ENCODE data around the gene GRM1. TPM values are rescaled to one million over a fixed set of nuclear protein-coding genes. Genes with fewer than 3 reads are reported as not detected.

Gene GRM1
- total RNA-seq, 1 donor from 2014 or later: not detected

DNA sequence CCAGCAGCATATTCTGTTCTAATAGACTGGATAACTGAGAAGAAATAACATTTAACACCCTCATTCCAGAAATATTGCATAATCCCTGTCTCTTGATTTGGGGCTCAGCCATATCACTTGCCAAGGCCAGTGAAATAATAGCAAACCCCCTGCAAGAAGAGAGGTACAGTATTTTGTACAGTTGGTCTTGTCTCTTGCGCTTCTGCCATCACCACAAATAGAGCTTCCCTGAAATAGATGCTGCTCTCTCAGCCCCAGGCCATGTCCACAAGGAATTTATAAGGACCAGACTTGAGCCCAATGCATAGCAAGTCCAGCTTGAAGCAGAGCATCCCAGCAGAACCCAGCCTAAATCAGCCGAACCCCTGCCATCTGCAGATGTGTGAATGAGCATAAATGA lies 254.0 kb downstream of the GRM1 start:
- Mint-ChIP-seq H3K9me3 (no peaks in the 10 kb centered on the region), H3K27me3 (no peaks in the 10 kb centered on the region), H3K27ac (no peak overlapping the region), H3K36me3 (ENCODE audit: low read depth) (no peaks in the 10 kb centered on the region), H3K4me3 (no peak overlapping the region), H3K4me1 (no peaks in the 10 kb centered on the region)
- no peak for DNase-seq
- intact Hi-C loops (cut with micrococcal nuclease): no loop called here

DNA sequence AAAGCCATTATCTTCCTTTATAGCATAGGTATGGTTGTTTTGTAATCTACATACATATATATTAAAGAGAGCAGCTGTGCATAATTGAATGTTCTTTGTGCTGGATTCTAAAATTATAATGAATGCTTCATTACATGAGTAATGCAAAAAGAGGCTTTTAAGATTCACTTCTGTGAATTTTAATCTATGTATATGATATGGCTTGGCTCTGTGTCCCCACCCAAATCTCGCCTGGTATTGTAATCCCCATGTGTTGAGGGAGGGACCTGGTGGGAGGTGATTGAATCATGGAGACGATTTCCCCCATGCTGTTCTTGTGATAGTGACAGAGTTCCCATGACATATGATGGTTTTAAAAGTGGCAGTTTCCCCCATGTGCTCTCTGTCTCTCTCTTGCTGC lies 255.4 kb downstream of the GRM1 start:
- Mint-ChIP-seq H3K27me3 (no peaks in the 10 kb centered on the region), H3K27ac (no peak overlapping the region), H3K36me3 (ENCODE audit: low read depth) (no peaks in the 10 kb centered on the region), H3K4me1 (no peaks in the 10 kb centered on the region), H3K4me3 (no peak overlapping the region), H3K9me3 (no peaks in the 10 kb centered on the region)
- intact Hi-C loops (cut with micrococcal nuclease): no loop called here
- DNase-seq: no peak

GRCh38 chr6:146286961-146287360 lies 258.1 kb downstream of the GRM1 start:
- H3K27me3 Mint-ChIP-seq: no peaks in the 10 kb centered on the region
- no peaks in the 10 kb centered on the region for H3K4me1 Mint-ChIP-seq
- H3K27ac Mint-ChIP-seq: no peak overlapping the region
- H3K9me3 Mint-ChIP-seq: no peaks in the 10 kb centered on the region
- H3K36me3 Mint-ChIP-seq (ENCODE audit: low read depth): no peaks in the 10 kb centered on the region
- H3K4me3 Mint-ChIP-seq: no peak overlapping the region
- no peak for DNase-seq
- intact Hi-C loops (cut with micrococcal nuclease): no loop called here

DNA sequence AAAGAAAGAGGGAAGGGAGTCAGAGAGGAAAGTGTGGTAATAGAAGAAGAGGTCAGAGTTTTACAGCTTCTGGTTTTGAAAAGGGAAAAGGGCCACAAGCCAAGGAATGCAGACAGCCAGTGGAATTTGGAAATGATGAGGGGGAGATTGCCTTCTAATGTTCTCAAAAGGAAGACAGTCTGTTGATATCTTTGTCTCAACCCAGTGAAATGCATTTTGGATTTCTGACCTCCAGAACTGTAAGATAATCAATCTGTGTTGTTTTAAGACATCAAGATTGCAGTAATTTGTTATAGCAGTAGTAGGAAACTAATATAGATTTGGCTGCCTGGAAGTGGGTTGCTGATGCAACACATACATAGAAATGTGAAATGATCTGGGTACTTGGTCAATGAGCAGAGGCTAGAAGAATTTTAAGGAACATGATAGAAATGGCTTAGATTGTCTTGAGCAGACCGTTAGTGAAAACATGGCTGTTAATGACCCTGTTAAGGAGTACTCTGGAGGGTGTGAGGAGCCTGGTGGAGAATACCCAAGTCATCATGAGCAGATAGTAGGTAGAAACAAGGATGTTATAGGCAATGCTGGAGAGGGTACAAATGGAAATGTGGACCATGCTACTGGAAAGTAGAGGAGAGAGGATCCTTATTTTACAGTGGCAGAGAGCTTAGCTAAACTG lies 259.0 kb downstream of the GRM1 start:
- H3K27ac Mint-ChIP-seq: no peak overlapping the region
- H3K27me3 Mint-ChIP-seq: no peaks in the 10 kb centered on the region
- no peak overlapping the region for H3K4me3 Mint-ChIP-seq
- no peak for DNase-seq
- intact Hi-C loops (cut with micrococcal nuclease): no loop called here
- H3K36me3 Mint-ChIP-seq (ENCODE audit: low read depth): no peaks in the 10 kb centered on the region
- H3K4me1 Mint-ChIP-seq: no peaks in the 10 kb centered on the region
- no peaks in the 10 kb centered on the region for H3K9me3 Mint-ChIP-seq

GRCh38 chr6:146289816-146290588 lies 261.1 kb downstream of the GRM1 start:
- Mint-ChIP-seq H3K27ac (no peak overlapping the region), H3K36me3 (ENCODE audit: low read depth) (no peaks in the 10 kb centered on the region), H3K27me3 (no peaks in the 10 kb centered on the region)

GRCh38 chr6:146290589-146290901 lies 261.7 kb downstream of the GRM1 start:
- no peak for DNase-seq
- Mint-ChIP-seq H3K36me3 (ENCODE audit: low read depth) (no peaks in the 10 kb centered on the region), H3K27ac (no peak overlapping the region), H3K4me1 (no peaks in the 10 kb centered on the region), H3K9me3 (no peaks in the 10 kb centered on the region), H3K27me3 (no peaks in the 10 kb centered on the region), H3K4me3 (no peak overlapping the region)
- intact Hi-C loops (cut with micrococcal nuclease): no loop called here

More at GRCh38 chr6:146289816-146290588, 261.1 kb downstream of the GRM1 start:
- no peaks in the 10 kb centered on the region for H3K9me3 Mint-ChIP-seq
- H3K4me1 Mint-ChIP-seq: no peaks in the 10 kb centered on the region
- no peak overlapping the region for H3K4me3 Mint-ChIP-seq
- DNase-seq: no peak
- intact Hi-C loops (cut with micrococcal nuclease): no loop called here

DNA sequence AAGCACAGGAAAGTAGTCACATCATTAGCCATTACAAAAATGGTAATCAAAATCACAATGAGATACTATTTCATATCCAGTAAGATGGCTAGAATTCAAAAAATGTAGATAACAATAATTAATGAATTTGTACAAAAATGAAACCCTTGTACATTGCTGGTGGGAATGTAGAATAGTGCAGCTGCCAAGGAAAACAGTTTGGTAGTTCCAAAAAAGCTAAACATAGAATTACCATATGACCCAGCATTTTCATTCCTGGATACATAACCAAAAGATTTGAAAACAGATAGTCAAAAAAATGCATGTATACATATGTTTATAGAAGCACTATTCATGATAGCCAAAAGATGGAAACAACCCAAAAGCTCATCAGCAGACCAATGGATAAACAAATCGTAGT lies 263.6 kb downstream of the GRM1 start:
- H3K27ac Mint-ChIP-seq: no peak overlapping the region
- no peak for DNase-seq

DNA sequence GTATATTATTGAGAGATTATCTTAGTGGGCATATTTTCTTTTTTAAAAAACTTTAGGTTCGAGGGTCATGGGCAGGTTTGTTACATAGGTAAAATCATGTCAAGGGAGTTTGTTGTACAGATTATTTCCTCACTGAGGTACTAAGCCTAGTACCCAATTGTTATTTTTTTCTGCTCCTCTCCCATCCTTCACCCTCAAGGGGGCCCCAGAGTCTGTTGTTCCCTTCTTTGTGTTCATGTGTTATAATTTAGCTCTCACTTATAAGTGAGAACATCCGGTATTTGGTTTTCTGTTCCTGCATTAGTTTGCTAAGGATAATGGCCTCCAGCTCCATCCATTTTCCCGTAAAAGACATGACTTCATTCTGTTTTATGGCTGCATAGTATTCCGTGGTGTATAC lies 266.8 kb downstream of the GRM1 start:
- Mint-ChIP-seq H3K27ac (no peak overlapping the region), H3K36me3 (ENCODE audit: low read depth) (no peaks in the 10 kb centered on the region), H3K27me3 (no peaks in the 10 kb centered on the region), H3K9me3 (no peaks in the 10 kb centered on the region), H3K4me3 (no peak overlapping the region), H3K4me1 (no peaks in the 10 kb centered on the region)
- intact Hi-C loops (cut with micrococcal nuclease): no loop called here
- DNase-seq: no peak

More for the DNA sequence above, 263.6 kb downstream of the GRM1 start:
- no peaks in the 10 kb centered on the region for H3K36me3 Mint-ChIP-seq (ENCODE audit: low read depth)
- no peaks in the 10 kb centered on the region for H3K27me3 Mint-ChIP-seq
- no peaks in the 10 kb centered on the region for H3K9me3 Mint-ChIP-seq
- H3K4me3 Mint-ChIP-seq: no peak overlapping the region
- H3K4me1 Mint-ChIP-seq: no peaks in the 10 kb centered on the region
- intact Hi-C loops (cut with micrococcal nuclease): no loop called here

GRCh38 chr6:146297815-146298214 lies 269.0 kb downstream of the GRM1 start:
- intact Hi-C loops (cut with micrococcal nuclease): no loop called here
- Mint-ChIP-seq H3K27me3 (no peaks in the 10 kb centered on the region), H3K4me1 (no peaks in the 10 kb centered on the region), H3K27ac (no peak overlapping the region), H3K36me3 (ENCODE audit: low read depth) (no peaks in the 10 kb centered on the region), H3K4me3 (no peak overlapping the region), H3K9me3 (no peaks in the 10 kb centered on the region)
- DNase-seq: no peak

DNA sequence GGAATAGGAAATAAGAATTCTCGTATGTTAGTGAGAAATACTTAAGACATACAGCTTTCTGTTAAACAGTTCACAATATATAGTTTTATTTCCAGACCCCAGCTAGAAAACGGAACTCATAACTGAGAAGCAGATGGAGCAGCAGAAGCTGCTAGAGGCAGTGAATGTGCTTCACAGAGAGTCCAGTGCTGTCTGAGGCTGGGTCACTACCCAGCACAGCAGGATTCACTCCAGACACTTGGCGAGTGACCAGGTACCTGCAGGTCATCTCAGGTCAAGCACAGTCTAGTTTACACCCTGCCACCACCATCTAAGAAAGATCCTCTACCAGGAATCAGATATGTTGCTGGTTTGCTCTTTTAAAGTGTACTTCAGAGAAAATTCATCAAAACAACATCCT lies 271.7 kb downstream of the GRM1 start:
- Mint-ChIP-seq H3K36me3 (ENCODE audit: low read depth) (no peaks in the 10 kb centered on the region), H3K9me3 (no peaks in the 10 kb centered on the region), H3K4me1 (no peaks in the 10 kb centered on the region), H3K4me3 (no peak overlapping the region), H3K27ac (no peak overlapping the region), H3K27me3 (no peaks in the 10 kb centered on the region)
- intact Hi-C loops (cut with micrococcal nuclease): no loop called here
- DNase-seq: no peak

DNA sequence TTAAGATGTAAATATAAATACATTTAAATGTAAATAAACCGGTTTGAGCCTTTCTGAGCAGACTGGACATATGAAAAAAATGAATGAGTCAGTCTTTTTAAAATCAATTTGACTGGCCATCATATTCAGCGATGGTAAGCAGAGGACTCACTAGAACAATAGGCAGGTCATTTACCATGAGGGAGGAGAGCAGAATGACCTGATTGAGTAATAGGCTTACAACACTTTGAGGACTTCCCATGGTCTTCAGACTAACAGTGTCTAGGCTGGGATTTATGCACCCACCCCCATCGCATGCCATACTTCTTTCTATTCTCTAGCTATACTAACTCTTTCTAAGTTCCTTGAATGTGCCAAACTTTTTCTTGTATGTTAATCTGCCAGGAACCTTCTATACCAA lies 272.9 kb downstream of the GRM1 start:
- no peaks in the 10 kb centered on the region for H3K9me3 Mint-ChIP-seq
- H3K4me1 Mint-ChIP-seq: no peaks in the 10 kb centered on the region
- no peak for DNase-seq
- no peak overlapping the region for H3K27ac Mint-ChIP-seq
- H3K27me3 Mint-ChIP-seq: no peaks in the 10 kb centered on the region
- intact Hi-C loops (cut with micrococcal nuclease): no loop called here
- H3K4me3 Mint-ChIP-seq: no peak overlapping the region
- no peaks in the 10 kb centered on the region for H3K36me3 Mint-ChIP-seq (ENCODE audit: low read depth)

- H3K4me3 Mint-ChIP-seq: no peak overlapping the region
- intact Hi-C loops (cut with micrococcal nuclease): no loop called here
- H3K27ac Mint-ChIP-seq: no peak overlapping the region
- no peaks in the 10 kb centered on the region for H3K4me1 Mint-ChIP-seq
- DNase-seq: no peak
- H3K27me3 Mint-ChIP-seq: no peaks in the 10 kb centered on the region
- no peaks in the 10 kb centered on the region for H3K36me3 Mint-ChIP-seq (ENCODE audit: low read depth)
- no peaks in the 10 kb centered on the region for H3K9me3 Mint-ChIP-seq
These were observed 274.1 kb downstream of the GRM1 start for GRCh38 chr6:146302994-146303393.

DNA sequence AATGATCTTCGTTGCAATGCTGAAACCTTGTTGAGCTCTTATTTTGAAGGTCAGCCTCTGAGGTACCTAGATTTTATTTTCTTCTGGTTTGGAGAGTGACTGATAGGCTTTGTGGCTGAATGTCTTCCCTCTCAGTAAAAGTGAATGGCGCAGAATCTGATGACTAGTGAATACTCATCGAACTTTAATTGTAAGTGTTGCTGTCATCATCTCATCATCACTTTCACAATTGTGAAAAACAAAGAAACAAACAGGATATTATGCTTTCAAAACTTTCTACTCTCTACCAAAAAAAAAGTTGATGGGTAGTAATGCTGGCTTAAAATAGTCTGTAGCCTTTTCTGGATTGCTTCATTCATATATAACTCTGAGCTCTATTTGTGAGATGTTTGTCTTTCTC lies 275.3 kb downstream of the GRM1 start:
- intact Hi-C loops (cut with micrococcal nuclease): no loop called here
- no peaks in the 10 kb centered on the region for H3K4me1 Mint-ChIP-seq
- no peak for DNase-seq
- no peaks in the 10 kb centered on the region for H3K36me3 Mint-ChIP-seq (ENCODE audit: low read depth)
- H3K9me3 Mint-ChIP-seq: no peaks in the 10 kb centered on the region
- no peaks in the 10 kb centered on the region for H3K27me3 Mint-ChIP-seq
- H3K4me3 Mint-ChIP-seq: no peak overlapping the region
- H3K27ac Mint-ChIP-seq: no peak overlapping the region

DNA sequence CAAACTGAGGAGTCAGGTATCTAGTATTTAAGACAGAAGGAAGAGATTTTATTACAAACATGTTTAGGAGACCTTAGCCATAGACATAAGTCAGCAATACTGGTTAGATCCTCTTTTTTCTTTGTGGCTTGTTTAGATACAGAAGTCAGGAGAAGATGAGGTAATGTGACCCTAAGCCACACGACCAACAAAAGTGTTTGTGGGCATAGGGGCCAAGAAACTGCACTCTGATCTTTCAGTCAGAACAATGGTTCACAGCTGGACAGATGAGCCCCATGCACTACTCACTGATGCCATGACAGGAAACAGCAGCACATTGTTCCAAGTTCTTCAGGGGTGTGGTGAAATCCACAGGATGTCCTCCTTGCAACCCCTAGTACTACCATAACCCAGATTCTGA lies 276.2 kb downstream of the GRM1 start:
- intact Hi-C loops (cut with micrococcal nuclease): no loop called here
- Mint-ChIP-seq H3K4me1 (no peaks in the 10 kb centered on the region), H3K36me3 (ENCODE audit: low read depth) (no peaks in the 10 kb centered on the region), H3K4me3 (no peak overlapping the region), H3K9me3 (no peaks in the 10 kb centered on the region), H3K27me3 (no peaks in the 10 kb centered on the region), H3K27ac (no peak overlapping the region)
- DNase-seq: no peak

DNA sequence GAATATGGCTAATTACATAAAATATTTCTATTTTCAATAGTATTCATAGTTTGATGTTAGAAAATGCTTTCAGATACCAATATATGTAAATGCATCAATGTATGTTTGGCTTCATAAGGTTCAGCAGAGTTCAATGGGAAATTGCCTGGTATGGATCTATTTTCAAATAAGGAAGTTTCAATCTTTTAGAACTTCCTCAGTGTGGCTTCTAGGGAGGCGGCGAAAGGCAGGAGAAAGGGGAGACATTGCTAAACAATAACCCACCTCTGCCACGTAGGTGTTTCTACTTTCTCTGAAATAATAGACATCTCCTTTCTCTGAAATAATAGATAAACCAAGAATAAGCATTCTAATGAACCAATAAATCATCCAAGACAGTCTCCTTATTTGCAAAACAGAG lies 277.1 kb downstream of the GRM1 start:
- intact Hi-C loops (cut with micrococcal nuclease): no loop called here
- H3K36me3 Mint-ChIP-seq (ENCODE audit: low read depth): no peaks in the 10 kb centered on the region
- H3K9me3 Mint-ChIP-seq: no peaks in the 10 kb centered on the region
- H3K4me3 Mint-ChIP-seq: no peak overlapping the region
- DNase-seq: no peak
- H3K27ac Mint-ChIP-seq: no peak overlapping the region
- H3K27me3 Mint-ChIP-seq: no peaks in the 10 kb centered on the region
- H3K4me1 Mint-ChIP-seq: no peaks in the 10 kb centered on the region

Measured in activated CD4-positive, alpha-beta T cell treated with anti-CD3 and anti-CD28 coated beads, Interleukin-2, amount 10 ng/mL, durations not matched to agents 24 days and 14 days (primary cell).